GM18909 (cell line): ENCODE measurements around the gene ZNF846.
"Not testable (repeated sequence)": the region's sequence is repeated elsewhere in the genome, so short reads cannot be mapped to it uniquely, and the experiment has no call there.

Experiments
- ATAC-seq: cut with Tn5 transposase; IDR thresholded peaks from one replicate; pipeline ENCODE4 v1.9.1; 2021; ENCODE audit warnings: mild to moderate bottlenecking; ENCODE audit not compliant: unreplicated experiment, poor library complexity

The ZNF846 gene

DNA sequence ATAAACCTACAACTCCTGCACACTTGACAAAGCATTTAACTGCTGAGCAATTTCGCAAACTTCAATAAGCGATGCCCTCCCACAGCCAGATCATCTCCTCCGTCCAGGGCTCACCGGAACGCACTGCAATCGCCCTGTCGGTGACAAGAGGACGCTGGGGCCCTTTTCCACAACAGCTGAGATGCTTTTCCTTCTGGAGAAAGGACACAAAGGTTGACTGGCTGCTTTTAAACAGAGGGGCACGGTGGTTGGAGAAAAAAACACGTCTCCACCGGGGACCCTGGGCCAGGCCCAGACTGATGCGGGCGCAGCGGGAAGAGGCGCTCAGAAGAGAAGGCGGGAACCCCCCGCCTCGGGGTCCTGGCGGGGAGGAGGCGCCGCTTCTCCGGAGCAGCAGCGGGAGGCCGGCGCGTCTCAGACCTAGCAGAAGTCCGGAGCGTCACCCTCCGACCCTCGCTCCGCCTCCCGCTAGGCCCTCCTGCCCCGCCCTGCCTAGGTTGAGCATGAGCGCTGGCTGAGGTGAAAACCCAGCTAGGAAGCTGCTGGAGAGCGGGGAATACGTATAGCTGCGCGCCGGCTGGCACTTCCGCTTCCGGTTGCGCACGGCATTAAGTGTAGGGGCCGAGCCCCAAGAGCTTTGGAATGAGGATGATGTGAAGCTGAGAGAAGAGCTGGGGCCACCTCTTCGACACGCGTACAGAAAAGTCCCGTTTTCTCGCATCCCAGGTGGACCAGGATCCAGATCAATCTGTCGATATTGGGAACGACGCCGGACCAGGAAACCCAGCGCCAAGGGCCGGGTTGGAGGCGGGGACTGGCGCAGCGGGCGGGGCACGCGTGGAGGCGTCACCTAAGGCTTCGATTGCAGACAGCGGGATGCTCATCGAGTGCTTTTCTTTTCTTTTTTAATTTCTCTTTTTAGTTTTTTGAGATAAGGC is at the start of gene ZNF846:
TSS of gene ZNF846 (minus strand) at position 564 of the 938 bp plus-strand sequence. CDS start 3,788 bp downstream, outside the sequence.
- peak; percentile 98 for ATAC-seq

DNA sequence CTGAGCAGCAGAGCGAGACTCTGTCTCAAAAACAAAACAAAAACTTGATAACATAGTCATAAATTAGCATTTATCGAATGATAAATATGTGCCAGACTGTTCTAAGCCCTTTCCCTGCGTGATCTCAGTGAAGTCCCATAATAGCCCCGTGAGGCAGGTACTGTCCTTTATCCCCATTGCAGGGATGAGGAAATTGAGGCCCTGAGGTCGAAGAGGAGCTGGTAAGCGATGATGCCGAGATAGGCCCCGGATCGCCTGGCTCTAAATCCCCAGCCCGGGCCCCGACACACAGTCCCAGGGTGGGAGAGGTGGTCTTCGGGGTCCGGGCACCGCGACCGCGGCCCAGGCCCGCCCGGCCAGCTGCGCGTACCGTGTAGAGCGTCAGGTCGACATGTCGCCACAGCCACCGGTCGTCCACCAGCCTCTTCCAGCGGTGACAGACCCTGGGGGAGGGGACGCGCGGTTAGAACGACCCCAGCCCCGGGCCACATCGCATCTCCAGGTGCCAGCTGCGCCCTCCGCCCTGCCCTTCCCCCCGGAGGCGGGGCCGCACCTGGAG is 49.7 kb upstream of the ZNF846 start:
- ATAC-seq, result no peak

DNA sequence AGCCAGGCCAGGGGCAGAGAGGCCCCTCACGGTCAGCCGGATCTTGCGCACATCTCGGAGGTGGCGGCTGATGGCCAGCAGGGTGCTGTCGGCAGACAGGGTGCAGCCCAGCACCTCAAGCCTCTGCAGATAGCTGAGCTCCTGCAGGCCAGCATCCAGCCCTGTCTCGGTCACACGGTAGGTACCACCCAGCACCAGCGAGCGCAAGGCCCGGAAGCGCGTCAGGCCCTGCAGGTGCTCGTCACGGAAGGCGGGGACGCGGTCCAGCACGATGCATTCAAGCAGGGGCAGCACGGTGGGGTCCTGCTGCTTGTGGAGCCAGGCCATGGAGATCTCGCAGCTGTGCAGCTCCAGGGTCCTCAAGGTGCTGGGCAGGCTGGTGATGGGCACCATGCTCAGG is 42.6 kb upstream of the ZNF846 start:
- ATAC-seq, result no peak

DNA sequence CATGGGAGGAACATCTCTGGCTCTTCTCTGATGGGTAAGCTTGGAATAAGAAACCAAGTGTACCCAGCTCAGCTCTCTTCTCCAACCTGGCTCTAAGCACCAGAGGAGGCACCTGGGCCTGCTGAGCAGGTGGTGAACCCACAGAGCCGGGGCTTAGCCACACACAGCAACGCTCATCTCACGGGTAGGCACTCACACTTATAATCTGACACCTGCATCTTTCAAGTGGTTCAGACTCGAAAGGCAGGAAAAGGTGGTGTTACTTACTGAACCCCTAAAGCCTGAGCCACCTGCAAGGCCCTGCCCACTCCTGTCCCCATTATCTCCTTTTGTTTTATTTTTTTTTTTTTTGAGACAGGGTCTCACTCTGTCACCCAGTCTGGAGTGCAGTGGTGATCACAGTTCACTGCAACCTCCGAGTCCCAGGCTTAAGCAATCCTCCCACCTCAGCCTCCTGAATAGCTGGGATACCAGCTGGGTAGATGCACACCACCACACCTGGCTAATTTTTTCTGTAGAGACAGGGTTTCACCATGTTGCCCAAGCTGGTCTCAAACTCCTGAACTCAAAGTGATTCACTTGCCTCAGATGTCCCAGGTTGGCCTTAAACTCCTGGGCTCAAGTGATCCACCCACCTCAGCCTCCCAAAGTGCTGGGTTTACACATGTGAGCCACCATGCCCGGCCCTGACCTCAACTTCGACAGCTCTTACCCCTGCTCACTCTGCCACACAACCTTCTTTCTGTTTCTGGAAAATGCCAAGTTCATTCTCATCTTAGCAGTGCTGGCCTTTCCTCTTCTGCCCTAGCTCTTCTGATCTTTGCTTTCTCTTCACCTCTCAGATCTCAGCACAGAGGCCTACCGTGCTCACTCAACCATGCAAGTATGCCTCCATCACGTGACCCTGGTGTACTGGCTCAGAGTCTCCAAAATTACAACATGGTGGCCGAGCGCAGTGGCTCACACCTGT is 40.6 kb upstream of the ZNF846 start:
- ATAC-seq, result no peak

DNA sequence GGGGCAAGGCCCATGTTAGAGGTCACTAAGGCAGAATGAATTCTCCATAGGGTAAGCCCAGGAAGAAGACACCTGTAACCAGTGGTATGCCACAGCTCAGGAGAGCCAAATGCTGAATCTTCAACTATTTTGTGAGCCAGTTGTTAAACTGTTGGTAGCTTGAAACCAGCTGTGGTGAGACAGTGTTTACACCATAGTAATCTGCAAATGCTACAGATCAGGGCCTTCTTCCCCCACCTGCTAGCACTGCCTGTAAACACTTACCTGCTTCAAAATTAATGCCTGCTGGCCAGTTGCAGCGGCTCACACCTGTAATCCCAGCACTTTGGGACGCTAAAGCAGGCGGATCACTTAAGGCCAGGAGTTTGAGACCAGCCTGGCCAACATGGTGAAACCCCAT is 38.3 kb upstream of the ZNF846 start:
- no peak for ATAC-seq

DNA sequence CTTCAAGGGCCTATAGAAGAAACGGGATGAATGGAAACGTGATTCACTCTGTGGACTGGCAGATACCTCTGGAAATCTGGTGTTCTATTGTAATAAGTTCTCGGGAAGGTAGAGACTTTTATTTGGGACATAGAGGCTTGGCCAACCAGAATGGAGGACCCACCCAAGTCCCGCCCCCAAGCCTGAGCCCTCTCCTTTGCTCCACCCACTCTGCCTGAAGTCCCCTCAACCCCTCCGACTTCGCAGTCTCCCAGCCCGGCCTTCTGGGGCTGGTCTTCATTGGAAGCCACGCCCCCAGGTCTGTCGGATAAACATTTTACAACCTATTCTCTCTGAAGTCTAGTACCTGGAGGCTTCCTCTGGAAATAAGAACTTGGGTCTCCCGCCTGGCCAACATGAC is 33.4 kb upstream of the ZNF846 start:
- ATAC-seq, result no peak

DNA sequence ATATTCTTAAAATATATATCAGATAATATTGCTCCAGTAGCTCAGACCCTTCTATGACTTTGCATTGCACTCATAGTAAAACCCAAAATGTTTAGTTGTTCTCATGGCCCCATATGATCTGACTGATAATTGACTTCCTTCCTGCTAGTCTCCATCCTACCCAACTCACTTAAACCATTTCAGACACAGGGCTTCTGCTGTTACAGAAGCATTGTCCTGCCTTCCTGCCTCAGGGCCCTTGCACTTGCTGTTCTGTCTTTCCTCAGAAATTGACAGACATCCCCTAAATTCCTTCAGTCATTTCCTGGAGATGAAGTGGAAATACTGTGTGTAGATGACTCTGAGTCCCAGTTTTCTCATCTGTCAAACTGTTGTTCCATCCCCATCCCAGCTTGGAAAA is 30.6 kb upstream of the ZNF846 start:
- no peak for ATAC-seq

DNA sequence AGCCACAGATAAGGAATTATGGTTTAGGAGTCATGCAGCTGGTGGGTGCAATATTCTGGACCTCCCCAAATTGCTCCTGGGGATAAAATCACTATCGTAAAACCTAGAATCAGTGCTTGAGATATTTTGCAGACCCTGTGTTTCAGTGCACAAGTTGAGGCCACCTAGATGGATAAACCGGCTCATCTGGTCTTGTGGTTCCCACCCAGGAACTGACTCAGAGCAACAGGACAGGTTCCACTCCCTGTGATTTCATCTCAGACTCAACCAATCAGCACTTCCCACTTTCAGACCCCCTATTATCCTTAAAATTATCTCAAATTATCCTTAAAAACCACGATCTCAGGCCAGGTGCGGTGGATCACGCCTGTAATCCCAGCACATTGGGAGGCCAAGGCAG is 29.3 kb upstream of the ZNF846 start:
- ATAC-seq, result no peak

DNA sequence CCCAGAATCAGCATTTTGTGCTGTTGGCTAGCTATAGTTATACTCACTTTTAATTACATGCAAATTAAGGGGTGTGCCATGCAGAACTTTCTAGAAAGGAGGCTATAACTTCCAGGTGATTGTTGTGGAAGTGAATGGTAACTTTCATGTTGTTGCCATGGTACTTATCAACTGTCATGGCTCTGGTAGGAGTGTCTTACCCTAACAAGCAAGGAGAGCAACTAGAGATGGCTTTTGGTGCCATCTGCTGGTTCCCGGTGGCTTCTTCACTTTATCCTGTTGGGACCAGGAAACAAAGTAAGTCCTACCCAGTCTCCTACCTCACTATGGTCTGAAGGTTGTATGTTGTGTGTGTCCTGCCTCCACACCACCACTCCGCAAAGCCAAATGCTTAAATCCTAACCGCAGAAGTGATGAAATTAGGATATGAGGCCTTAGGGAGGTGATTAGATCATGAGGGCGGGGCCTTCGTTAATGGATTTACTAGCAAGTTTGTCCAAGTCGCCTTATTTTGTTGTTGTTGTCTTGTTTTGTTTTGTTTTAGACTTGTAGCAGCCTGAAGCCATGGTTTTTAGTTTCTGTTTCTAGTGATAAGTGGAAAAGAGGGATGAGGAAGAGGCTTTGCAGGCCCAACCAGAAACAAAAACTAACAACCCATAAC is 27.7 kb upstream of the ZNF846 start:
- no peak for ATAC-seq

DNA sequence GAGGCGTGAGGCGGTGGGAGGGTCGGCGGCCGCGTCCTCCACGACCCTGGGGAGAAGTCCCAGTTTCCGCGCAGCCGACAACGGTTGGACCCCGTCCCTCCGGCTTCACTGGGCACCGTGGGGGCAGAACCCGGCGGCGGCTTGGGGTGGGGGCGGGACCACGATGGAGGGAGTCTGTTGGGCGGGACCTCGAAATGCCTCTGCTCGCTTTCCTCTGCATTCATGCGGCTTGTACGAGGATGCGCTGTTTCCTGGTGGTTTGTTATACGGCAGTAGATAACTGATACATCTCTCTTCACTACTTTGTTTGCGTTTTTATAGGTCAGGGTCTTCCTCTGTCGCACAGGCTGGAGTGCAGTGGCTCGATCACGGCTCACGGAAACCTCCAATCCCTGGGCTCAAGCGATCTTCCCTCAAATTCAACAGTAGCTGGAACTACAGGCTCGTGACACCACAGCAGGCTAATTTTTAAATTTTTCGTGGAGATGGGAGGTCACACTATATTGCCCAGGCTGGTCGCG is 24.6 kb upstream of the ZNF846 start:
- no peak for ATAC-seq

DNA sequence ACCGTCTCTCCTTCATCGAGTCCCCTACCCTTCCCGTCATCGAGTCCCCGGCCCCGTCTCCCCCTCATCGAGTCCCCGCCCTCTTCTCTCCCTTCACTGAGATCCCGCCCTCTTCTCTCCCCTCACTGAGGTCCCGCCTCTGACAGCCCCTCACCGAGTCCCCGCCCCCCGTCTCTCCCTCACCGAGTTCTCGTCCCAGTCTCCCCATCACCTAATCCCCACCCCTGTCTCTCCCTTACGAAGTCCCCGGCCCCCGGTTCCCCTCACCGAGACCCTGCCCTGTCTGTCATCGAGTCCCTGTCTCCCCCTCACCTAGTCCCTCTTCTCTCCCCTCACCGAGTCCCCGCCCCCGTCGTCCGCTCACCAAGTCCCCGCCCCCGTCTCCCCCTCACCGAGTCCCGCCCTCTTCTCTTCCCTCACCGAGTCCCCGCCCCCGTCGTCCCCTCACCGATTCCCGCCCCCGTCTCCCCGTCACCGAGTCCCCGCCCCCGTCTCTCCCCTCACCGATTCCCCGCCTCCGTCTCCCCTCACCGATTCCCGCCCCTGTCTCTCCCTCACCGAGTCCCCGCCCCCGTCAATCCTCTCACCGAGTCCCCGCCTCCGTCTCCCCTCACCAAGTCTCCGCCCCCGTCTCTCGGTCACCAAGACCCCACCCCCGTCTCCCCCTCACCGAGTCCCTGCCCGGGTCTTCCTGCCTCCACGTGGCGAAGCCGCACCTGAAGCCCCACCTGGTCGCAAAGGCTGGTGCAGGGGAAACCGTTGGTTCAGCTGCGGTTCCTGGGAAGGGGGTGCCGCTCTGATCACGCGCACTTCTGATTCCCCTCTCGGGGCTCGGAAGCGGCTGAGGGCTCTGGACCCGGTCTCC is 23.9 kb upstream of the ZNF846 start:
- ATAC-seq, result peak; percentile 45

DNA sequence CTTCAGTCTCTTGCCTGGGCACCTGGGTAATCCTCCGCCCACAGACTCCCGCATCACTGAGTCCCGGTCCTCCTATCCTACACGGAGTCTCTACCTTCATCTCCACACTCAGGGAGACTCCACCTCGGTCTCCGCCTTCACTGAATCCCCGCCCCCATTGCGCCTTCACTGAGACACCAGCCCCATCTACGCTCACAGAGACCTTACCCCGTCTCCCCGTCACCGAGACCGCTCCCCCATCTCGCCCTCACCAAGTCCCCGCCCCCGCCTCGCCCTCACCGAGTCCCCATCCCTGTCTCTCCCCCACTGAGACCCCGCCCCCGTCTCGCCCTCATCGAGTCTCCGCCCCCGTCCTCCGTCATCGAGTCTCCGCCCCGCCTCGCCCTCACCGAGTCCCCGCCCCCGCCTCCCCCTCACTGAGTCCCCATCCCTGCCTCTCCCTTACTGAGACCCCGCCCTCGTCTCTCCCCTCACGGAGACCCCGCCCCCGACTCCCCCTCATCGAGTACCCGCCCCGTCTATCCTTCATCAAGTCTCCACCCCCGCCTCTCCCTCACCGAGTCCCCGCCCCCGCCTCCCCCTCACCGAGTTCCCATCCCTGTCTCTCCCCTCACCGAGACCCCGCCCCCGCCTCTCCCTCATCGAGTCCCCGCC is 23.1 kb upstream of the ZNF846 start:
- peak; percentile 34 for ATAC-seq

DNA sequence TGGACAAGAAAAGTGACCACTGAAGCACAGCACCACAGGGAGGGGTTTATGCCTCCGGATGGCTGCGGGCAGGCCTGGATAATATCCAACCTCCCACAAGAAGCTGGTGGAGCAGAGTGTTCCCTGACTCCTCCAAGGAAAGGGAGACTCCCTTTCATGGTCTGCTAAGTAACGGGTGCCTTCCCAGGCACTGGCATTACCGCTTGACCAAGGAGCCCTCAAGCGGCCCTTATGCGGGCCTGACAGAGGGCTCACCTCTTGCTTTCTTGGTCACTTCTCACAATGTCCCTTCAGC is 22.5 kb upstream of the ZNF846 start:
- not testable (repeated sequence) for ATAC-seq

DNA sequence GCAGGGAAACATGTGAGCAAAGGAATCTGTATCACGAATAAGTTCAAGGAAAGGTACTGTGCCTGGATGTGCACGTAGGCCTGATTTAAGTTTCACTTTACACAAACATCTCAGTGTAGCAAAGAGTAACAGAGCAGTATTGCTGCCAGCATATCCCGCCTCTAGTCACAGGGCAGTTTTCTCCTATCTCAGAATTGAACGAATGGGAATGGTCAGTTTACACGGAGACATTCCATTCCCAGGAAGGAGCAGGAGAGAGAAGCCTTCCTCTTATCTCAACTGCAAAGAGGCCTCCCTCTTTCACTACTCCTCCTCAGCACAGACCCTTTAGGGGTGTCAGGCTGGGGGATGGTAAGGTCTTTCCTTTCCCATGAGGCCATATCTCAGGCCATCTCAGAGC is 21.0 kb upstream of the ZNF846 start:
- ATAC-seq, result not testable (repeated sequence)

DNA sequence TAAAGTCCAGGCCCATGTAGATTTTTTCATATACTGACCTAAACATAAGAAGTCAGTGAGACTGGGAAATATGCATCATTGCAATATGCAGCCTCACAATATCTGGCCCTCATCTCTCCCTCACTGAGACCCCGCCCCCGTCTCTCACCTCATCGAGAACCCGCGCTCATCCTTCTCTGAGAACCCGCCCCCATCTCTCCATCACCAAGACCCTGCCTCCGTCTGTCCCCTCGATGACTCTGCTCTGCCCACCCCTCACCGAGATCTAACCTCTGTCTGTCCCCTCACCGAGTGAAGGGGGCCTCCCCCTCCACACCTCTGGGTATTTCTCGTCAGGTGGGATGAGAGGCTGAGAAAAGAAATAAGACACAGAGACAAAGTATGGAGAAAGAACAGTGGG is 20.5 kb upstream of the ZNF846 start:
- no peak for ATAC-seq

DNA sequence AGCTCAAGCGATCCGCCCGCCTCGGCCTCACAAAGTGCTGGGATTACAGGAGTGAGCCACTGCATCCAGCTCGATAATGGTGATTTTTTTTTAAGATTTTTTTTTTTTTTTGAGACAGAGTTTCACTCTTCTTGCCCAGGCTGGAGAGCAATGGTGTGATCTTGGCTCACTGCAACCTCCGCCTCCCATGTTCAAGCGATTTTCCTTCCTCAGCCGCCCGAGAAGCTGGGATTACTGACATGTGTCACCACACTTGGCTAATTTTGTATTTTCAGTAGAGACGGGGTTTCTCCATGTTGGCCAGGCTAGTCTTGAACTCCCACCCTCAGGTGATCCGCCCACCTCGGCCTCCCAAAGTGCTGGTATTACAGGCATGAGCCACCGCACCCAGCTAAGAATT is 20.1 kb upstream of the ZNF846 start:
- not testable (repeated sequence) for ATAC-seq

DNA sequence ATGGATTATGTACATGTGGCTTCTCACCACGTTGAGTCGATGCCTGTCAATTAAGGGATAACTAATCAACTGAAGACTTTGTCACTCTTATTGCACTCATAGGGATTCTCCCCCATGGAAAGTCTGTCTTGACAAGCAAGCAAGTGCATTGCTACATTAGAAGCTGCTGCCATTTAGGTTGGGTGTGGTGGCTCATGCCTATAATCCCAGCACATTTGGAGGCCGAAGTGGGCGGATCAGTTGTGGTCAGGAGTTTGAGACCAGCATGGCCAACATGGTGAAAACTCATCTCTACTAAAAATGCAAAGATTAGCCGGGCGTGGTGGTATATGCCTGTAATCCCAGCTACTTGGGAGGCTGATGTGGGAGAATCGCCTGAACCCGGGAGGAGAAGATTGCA is 18.3 kb upstream of the ZNF846 start:
- no peak for ATAC-seq

DNA sequence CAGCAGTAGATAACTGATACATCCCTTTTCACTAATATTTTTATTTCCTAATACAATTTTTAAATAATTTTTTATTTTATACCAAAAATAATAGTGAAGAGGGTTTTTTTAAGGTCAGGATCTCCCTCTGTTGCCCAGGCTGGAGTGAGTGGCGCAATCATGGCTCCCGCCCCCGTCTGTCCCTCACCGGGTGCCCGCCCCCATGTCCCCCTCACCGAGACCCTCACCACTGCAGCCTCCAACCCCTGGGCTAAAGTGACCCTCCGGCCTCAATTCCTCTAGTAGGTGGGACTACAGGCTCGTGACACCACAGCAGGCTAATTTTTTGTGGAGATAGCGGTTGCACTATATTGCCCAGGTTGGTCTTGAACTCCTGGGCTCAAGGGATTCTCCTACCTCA is 17.8 kb upstream of the ZNF846 start:
- no peak for ATAC-seq
